Hepatocyte (in vitro differentiated cells): ENCODE measurements around the gene RASA3.

Source experiments
- EZH2 ChIP-seq: fragments of 200-600 bp; sonication (generic); IDR thresholded peaks from 2 replicates; pipeline ENCODE4 v1.6.1; 2016; ENCODE audit warnings: antibody characterized with exemption, mild to moderate bottlenecking, borderline replicate concordance
- EZH2phosphoT487 ChIP-seq: fragments of 200-600 bp; sonication (generic); IDR thresholded peaks from one replicate; pipeline ENCODE4 v1.6.1; 2018; ENCODE audit warnings: antibody characterized with exemption, mild to moderate bottlenecking, low read depth, moderate library complexity; ENCODE audit not compliant: unreplicated experiment, severe bottlenecking
- TF ChIP-seq, protein P1 (sequence below): fragments of 200-600 bp; sonication (generic); IDR thresholded peaks from 2 replicates; pipeline ENCODE4 v1.5.1; 2016; ENCODE audit warnings: antibody characterized with exemption, mild to moderate bottlenecking; ENCODE audit not compliant: poor library complexity

DNA sequence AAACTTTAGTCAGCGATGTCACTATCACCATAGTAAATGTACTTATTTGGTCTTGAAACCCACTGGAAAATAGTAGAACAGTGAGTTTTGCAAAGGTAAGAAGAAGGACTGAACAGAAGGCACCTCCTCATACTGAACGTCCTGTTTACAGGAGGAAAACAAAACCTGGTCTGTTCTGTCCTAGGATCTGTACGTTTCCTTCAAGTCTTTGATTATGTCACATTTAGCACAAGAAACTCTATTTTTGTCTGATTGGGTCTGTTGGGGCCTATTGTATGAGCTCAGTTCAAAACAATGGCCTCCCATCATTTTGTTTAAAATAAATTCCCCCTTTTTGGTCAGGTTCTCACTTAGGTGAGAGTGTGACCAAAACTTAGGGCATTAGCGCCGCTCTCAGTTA is 35.5 kb upstream of the RASA3 start:
- no peak for TF ChIP-seq EZH2phosphoT487
- TF ChIP-seq, protein P1, sequence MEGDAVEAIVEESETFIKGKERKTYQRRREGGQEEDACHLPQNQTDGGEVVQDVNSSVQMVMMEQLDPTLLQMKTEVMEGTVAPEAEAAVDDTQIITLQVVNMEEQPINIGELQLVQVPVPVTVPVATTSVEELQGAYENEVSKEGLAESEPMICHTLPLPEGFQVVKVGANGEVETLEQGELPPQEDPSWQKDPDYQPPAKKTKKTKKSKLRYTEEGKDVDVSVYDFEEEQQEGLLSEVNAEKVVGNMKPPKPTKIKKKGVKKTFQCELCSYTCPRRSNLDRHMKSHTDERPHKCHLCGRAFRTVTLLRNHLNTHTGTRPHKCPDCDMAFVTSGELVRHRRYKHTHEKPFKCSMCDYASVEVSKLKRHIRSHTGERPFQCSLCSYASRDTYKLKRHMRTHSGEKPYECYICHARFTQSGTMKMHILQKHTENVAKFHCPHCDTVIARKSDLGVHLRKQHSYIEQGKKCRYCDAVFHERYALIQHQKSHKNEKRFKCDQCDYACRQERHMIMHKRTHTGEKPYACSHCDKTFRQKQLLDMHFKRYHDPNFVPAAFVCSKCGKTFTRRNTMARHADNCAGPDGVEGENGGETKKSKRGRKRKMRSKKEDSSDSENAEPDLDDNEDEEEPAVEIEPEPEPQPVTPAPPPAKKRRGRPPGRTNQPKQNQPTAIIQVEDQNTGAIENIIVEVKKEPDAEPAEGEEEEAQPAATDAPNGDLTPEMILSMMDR: no peak
- TF ChIP-seq EZH2: no peak
